Caco-2 (cell line): ENCODE data around the gene PKP3. TPM values are rescaled to one million over a fixed set of nuclear protein-coding genes. Genes with fewer than 3 reads are reported as not detected.

Experiments
- BruUV-seq: library from RNA; stranded (reverse); fragments of 400-500 nt; replicated peaks from 2 replicates; lab custom pipeline; 2021; lab: Mats Ljungman, UMichigan
- CTCF ChIA-PET: fragments of 300-600 bp; sonication (Branson Sonifier 250); formaldehyde crosslinking; loops from one replicate; lab custom pipeline; 2022; ENCODE audit warnings: antibody characterized with exemption; lab: Charles Lee
- POLR2A ChIA-PET: fragments of 300-600 bp; sonication (Branson Sonifier 250); formaldehyde crosslinking; loops from one replicate; lab custom pipeline; 2022; ENCODE audit warnings: antibody characterized with exemption; lab: Charles Lee
- DNase-seq, 2 experiments: peaks; one replicate each; pipeline versions ENCODE4 v3.0.0 to v3.0.0-alpha.2; 2020 to 2022
- H3K27me3 ChIP-seq: replicated peaks from 2 replicates; pipeline ENCODE4 v1.6.0; 2011; ENCODE audit warnings: low read length; ENCODE audit not compliant: control insufficient read depth, insufficient read depth
- H3K36me3 ChIP-seq: 2 replicates; pipeline ENCODE4 v1.5.1; 2011; ENCODE audit warnings: low read length; ENCODE audit not compliant: control insufficient read depth, insufficient read depth
- H3K4me1 ChIP-seq: fragments of 250-450 bp; sonication (Bioruptor Pico); 2 replicates; pipeline ENCODE4 v1.5.1; 2020; ENCODE audit warnings: mild to moderate bottlenecking
- H3K4me3 ChIP-seq: 2 replicates; pipeline ENCODE4 v1.5.1; 2011; ENCODE audit warnings: low read depth, mild to moderate bottlenecking, control low read depth, low read length
- H3K9me3 ChIP-seq: fragments of 250-450 bp; sonication (Bioruptor Pico); 2 replicates; pipeline ENCODE4 v1.5.1; 2020; ENCODE audit warnings: mild to moderate bottlenecking, moderate library complexity
- H3K27ac Mint-ChIP-seq: one replicate; pipeline ENCODE4 v1.8.0; 2022; ENCODE audit warnings: mixed read lengths; ENCODE audit not compliant: unreplicated experiment
- H3K27me3 Mint-ChIP-seq: one replicate; pipeline ENCODE4 v1.8.0; 2022; ENCODE audit warnings: mixed read lengths; ENCODE audit not compliant: insufficient read depth, unreplicated experiment
- H3K36me3 Mint-ChIP-seq: one replicate; pipeline ENCODE4 v1.8.0; 2022; ENCODE audit warnings: mild to moderate bottlenecking, mixed read lengths; ENCODE audit not compliant: insufficient read depth, unreplicated experiment
- H3K4me1 Mint-ChIP-seq: one replicate; pipeline ENCODE4 v1.8.0; 2022; ENCODE audit warnings: low read depth, mixed read lengths; ENCODE audit not compliant: unreplicated experiment
- H3K4me3 Mint-ChIP-seq: one replicate; pipeline ENCODE4 v1.8.0; 2022; ENCODE audit warnings: mild to moderate bottlenecking, moderate library complexity, mixed read lengths; ENCODE audit not compliant: unreplicated experiment
- H3K9me3 Mint-ChIP-seq: one replicate; pipeline ENCODE4 v1.8.0; 2022; ENCODE audit warnings: mixed read lengths; ENCODE audit not compliant: unreplicated experiment
- intact Hi-C: fragments of 100-400 bp; cut with micrococcal nuclease; formaldehyde crosslinking; loops from one replicate; pipeline ENCODE4 v1.10.0; 2022; ENCODE audit not compliant: unreplicated experiment
- total RNA-seq: library from RNA; stranded (reverse); gene quantifications from 2 replicates; pipeline ENCODE4 v1.2.3, GENCODE V29; 2022
- TF ChIP-seq, protein P1 (sequence below), 2 experiments: fragments of 200-600 bp in 1 of 2; IDR thresholded peaks; 1 replicate in 1 of 2; 2 replicates in 1 of 2; pipeline versions ENCODE4 v1.5.1 to v1.8.0; 2011 to 2022; ENCODE audit warnings: antibody characterized with exemption in 1 of 2, control low read depth in 1 of 2, inconsistent platforms in 1 of 2, low read depth in 1 of 2, low read length in 1 of 2, mild to moderate bottlenecking in 1 of 2, moderate library complexity in 1 of 2; ENCODE audit not compliant: insufficient read depth in 1 of 2, severe bottlenecking in 1 of 2, unreplicated experiment in 1 of 2

The PKP3 gene
- total RNA-seq, 1 experiment from 2014 or later = 149 TPM

DNA sequence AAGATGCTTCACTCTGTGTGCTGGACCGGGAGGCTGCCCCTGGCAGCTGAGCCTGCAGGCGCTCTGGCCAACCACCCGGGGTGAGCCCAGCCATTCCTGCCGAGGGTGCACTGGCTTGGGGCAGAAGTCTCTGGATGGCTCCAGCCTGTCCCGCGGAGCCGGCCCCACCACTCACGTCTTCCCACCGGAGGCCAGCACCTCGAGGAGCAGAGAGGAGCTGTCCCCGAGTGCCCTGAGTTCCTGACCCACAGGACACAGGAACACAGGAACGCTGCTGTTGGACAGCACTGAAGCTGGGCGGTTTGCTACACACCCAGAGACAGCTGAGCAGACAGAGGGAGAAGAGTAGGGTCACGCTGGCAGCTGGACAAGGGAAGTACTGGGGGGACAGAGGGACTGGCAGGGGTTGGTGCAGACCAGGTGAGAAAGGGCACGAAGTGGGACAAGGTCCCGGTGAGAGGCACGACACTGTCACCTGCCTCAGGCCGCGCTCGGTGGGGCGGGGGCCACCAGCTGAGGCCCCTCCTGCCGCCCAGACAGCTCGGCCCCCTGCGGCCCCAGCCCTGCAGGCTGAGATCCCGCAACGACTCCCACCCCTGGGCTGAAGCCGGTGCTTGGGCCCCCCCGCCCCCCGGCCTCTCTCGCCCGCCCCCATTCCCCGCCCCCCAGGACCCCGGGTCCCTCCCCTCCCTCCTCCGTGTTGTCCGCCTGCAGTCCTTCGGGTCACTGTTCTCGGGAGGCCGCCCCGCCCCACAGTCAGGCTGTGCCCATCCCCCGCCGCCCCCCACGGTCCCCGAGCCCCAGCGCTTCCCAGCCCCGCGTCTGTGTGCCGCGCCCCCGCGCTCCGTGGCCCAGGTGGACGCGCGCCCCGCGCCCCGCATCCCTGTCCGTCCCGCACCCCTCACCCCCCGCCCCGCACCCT is 25.3 kb upstream of the PKP3 start:
- TF ChIP-seq, protein P1, sequence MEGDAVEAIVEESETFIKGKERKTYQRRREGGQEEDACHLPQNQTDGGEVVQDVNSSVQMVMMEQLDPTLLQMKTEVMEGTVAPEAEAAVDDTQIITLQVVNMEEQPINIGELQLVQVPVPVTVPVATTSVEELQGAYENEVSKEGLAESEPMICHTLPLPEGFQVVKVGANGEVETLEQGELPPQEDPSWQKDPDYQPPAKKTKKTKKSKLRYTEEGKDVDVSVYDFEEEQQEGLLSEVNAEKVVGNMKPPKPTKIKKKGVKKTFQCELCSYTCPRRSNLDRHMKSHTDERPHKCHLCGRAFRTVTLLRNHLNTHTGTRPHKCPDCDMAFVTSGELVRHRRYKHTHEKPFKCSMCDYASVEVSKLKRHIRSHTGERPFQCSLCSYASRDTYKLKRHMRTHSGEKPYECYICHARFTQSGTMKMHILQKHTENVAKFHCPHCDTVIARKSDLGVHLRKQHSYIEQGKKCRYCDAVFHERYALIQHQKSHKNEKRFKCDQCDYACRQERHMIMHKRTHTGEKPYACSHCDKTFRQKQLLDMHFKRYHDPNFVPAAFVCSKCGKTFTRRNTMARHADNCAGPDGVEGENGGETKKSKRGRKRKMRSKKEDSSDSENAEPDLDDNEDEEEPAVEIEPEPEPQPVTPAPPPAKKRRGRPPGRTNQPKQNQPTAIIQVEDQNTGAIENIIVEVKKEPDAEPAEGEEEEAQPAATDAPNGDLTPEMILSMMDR (IDR thresholded peaks at IDR 0.05; ENCODE audit: insufficient read depth in 1 of 2, low read depth in 1 of 2, low read length in 1 of 2, severe bottlenecking in 1 of 2, unreplicated experiment in 1 of 2) = no peak
- no TSS peak for BruUV-seq
- peak in 1 of 2 experiments; percentile 47 for DNase-seq
- ChIA-PET POLR2A (interaction anchor here (1.2 kb wide), 1 partner anchor 25 kb away, joined by 3 read pairs; the partner anchor contains the start of gene PKP3), CTCF (interaction anchor here (1.2 to 2.9 kb wide), 2 partner anchors 24 to 79 kb away, joined by 8 to 14 read pairs; partner anchors contain the start of gene PKP3)
- H3K27ac Mint-ChIP-seq = no peak overlapping the region
- H3K4me1 ChIP-seq = peaks cover 19% of the 10 kb centered on the region
- peaks cover 20% of the 10 kb centered on the region for H3K36me3 Mint-ChIP-seq
- H3K27me3 Mint-ChIP-seq = peaks cover 2% of the 10 kb centered on the region
- peak overlapping the region; percentile 91 for H3K4me3 Mint-ChIP-seq
- H3K27me3 ChIP-seq = no peaks in the 10 kb centered on the region
- no peaks in the 10 kb centered on the region for H3K9me3 Mint-ChIP-seq
- H3K36me3 ChIP-seq = no peaks in the 10 kb centered on the region; the same call in none of the 2 replicates
- H3K4me1 Mint-ChIP-seq = peaks cover 8% of the 10 kb centered on the region
- peak overlapping the region; percentile 56 for H3K4me3 ChIP-seq
- intact Hi-C loops = loop anchor here (2.0 to 10.0 kb wide), 2 partner anchors 24 to 76 kb away; partner anchors contain the start of gene ANO9
- no peaks in the 10 kb centered on the region; the same call in 1 of the 2 replicates for H3K9me3 ChIP-seq

DNA sequence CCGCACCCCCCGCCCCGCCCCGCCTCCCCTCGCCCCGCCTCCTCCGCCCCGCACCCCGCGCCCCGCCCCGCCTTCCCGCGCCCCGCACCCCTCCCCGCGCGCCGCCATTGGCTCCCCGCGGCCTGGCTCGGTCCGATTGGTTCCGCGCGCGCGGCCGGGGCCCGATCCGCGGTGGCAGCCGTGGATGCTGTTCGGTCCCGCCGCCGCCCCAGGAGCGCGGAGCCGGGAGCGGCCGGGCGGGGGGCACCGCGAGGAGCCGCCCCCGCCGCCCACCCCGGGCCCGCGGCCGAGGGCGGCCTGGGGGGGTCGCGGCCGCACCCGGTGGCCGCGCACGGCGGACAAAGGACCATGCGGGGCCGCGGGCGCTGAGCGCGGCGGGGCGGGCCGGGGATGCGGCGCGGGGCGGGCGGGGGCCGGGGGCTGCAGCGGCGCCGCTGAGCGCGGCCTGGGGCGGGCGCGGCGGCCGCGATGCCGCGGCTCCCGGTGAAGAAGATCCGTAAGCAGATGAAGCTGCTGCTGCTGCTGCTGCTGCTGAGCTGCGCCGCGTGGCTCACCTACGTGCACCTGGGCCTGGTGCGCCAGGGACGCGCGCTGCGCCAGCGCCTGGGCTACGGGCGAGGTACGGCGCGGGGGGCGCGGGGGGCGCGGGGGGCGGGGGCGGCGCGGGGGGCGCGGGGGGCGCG is 24.5 kb upstream of the PKP3 start, which contains the start of gene B4GALNT4:
TSS of gene B4GALNT4 (plus strand) at position 164 of the 683 bp plus-strand sequence. CDS start at position 469, 305 bp downstream.
- H3K4me3 Mint-ChIP-seq = peak within 1 kb of the TSS; percentile 91
- no peaks in the 10 kb centered on the region for H3K9me3 Mint-ChIP-seq
- peaks cover 26% of the 10 kb centered on the region for H3K4me1 ChIP-seq
- no peak within 1 kb of the TSS for H3K27ac Mint-ChIP-seq
- intact Hi-C loops = loop anchor here (2.0 to 10.0 kb wide), 2 partner anchors 23 to 75 kb away; partner anchors contain the start of gene ANO9
- ChIA-PET POLR2A (no interaction called here), CTCF (interaction anchor here (0.6 to 2.9 kb wide), 4 partner anchors 79 to 184 kb away, joined by 3 to 14 read pairs (median 4); partner anchors contain the start of gene BET1L)
- no peaks in the 10 kb centered on the region; the same call in none of the 2 replicates for H3K36me3 ChIP-seq
- H3K9me3 ChIP-seq = no peaks in the 10 kb centered on the region; the same call in 1 of the 2 replicates
- BruUV-seq = no TSS peak
- peak in 1 of 2 experiments; percentile 60 for DNase-seq
- no peaks in the 10 kb centered on the region for H3K27me3 ChIP-seq
- peaks cover 2% of the 10 kb centered on the region for H3K27me3 Mint-ChIP-seq
- TF ChIP-seq, protein P1 (IDR thresholded peaks at IDR 0.05; ENCODE audit: insufficient read depth in 1 of 2, low read depth in 1 of 2, low read length in 1 of 2, severe bottlenecking in 1 of 2, unreplicated experiment in 1 of 2) = no peak
- peak within 1 kb of the TSS; percentile 56 for H3K4me3 ChIP-seq
- peaks cover 15% of the 10 kb centered on the region for H3K4me1 Mint-ChIP-seq
- H3K36me3 Mint-ChIP-seq = peaks cover 26% of the 10 kb centered on the region
